Neural progenitor cell (in vitro differentiated cells): ENCODE results near the gene POM121.
"Not testable (repeated sequence)": the region's sequence is repeated elsewhere in the genome, so short reads cannot be mapped to it uniquely, and the experiment has no call there.

Experiments
- EZH2 ChIP-seq: fragments of 200-600 bp; sonication (generic); IDR thresholded peaks from 2 replicates; pipeline ENCODE4 v1.6.1; 2017; ENCODE audit warnings: antibody characterized with exemption, mild to moderate bottlenecking, moderate library complexity
- TF ChIP-seq, protein P1 (sequence below): fragments of 200-600 bp; sonication (generic); IDR thresholded peaks from 2 replicates; pipeline ENCODE4 v1.5.1; 2017; ENCODE audit warnings: antibody characterized with exemption, mild to moderate bottlenecking

DNA sequence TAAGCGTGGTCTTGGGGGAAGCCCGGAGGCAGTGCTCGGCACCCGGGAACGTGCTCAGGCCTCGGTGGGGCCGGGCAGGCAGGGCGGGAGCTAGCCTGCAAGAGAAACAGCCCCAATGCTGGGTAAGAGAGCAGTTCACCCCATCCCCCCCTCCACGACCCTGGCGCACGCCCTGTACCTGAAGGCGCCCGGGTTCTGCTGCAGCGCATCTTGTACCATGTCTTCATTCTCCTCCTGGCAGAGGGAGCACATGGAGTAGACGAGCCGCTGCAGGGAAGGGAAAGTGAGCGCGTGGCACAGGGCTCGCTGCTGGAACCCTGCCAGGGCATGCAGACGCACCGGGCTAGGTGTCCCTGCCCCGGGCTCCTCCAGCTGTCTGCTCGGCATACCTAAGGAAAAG lies 23.8 kb downstream of the POM121 start:
- TF ChIP-seq, protein P1, sequence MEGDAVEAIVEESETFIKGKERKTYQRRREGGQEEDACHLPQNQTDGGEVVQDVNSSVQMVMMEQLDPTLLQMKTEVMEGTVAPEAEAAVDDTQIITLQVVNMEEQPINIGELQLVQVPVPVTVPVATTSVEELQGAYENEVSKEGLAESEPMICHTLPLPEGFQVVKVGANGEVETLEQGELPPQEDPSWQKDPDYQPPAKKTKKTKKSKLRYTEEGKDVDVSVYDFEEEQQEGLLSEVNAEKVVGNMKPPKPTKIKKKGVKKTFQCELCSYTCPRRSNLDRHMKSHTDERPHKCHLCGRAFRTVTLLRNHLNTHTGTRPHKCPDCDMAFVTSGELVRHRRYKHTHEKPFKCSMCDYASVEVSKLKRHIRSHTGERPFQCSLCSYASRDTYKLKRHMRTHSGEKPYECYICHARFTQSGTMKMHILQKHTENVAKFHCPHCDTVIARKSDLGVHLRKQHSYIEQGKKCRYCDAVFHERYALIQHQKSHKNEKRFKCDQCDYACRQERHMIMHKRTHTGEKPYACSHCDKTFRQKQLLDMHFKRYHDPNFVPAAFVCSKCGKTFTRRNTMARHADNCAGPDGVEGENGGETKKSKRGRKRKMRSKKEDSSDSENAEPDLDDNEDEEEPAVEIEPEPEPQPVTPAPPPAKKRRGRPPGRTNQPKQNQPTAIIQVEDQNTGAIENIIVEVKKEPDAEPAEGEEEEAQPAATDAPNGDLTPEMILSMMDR = not testable (repeated sequence)
- not testable (repeated sequence) for TF ChIP-seq EZH2
